ENCODE data around the gene BIN1.
A peak's percentile ranks its signal among the peaks of the same experiment; 100 is the strongest.

The BIN1 gene

DNA sequence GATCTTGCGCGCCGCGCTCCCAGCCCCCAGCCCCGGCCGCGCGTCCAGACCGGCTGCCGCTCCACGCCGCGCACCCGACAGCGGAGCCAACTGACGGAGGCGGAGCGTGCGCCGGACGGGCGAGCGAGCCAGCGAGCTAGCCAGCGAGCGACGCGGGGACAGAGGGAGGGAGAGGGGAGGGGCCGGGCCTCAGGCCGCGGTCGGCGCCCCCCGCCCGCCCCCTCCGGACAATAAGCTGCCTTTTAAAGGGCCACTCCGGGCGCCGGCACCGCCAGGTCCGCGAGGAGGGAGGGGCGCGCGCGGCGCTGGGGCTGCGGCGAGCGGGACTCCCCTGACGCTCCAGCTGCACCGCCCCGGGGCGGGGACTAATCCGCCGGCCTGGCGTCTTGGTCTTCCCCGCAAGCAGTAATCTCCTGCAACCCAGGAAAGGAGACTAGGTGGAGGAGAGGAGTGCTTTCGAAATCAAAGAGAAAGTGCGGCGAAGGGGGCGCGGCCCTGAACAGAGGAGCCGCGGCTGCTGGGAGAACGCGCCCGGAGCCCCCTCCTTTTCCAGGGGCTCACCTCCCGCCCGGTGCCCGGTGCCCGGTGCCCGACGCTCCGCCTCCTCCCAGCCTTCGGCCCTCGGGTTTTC, at the start of gene BIN1:
Gene BIN1 (minus strand): TSS at position 164 of the 631 bp plus-strand sequence. CDS start 211 bp downstream, outside the sequence.
- DNase-seq (ENCODE audit: low read depth): peak; percentile 33

DNA sequence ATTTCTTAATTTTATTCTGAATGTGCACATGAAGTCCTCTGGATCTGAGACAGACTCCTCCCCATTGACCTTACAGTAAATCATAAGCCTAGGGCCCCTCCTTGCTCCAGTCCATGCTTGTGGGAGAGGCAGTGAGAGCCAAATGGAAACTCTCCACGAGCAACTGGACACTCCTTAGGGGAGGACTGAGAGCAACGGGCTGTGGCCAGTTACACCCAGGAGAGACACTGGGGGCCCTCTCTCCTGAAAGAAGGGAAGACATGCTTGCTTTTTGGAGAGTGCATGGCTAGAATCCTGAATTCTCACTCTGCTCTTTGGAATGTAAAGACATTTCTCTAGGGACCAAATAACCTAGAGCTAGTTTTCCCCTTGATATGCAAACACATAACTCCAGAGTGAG, 49.0 kb upstream of the BIN1 start:
- no peak for DNase-seq (ENCODE audit: low read depth)

DNA sequence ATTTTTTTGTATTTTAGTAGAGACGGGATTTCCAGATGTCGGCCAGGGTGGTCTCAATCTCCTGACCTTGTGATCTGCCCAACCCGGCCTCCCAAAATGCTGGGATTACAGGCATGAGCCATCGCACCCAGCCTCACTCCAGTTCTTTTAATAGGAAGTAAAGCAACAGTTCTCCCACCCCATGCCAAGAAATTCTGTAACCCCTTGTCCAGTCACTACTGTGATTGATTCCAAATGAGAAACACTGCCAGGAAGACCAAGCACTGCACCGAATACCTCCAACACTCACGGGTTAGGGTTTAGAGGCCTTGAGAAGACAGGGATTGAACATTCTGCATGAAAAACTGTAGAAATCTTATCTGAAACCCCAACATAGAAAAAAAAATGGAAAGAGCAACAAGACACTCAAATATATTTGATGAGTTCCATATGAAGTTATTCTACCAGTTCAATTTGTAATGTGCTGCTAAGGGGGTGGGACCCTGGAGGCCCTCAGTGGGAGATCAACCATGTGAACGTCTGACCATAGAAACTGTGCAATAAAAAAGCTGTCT, 48.2 kb upstream of the BIN1 start:
- no peak for DNase-seq (ENCODE audit: low read depth)

DNA sequence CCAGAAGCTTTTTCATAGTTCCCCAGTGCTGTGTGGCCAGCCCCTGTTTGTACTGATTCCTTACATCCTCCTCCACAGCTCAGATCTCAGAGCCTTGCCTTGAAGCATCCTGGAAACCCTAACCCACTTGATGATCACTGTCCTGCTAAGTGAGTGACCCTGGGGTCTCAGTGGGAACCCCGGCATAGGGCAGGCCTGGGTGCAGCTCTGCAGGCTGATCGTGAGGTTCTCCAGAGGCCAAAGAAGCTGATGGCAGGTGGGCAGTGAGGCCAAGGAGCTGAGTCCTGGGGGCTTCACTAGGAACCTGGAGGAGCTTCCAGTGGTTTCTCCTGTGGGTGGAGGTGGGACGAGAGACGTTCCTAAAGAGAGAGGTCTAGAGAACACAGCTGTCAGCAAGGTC, 47.4 kb upstream of the BIN1 start:
- DNase-seq (ENCODE audit: low read depth): no peak

- no peak for DNase-seq (ENCODE audit: low read depth)
Observed at GRCh38 chr2:127153691-127154158, 46.8 kb upstream of the BIN1 start.

DNA sequence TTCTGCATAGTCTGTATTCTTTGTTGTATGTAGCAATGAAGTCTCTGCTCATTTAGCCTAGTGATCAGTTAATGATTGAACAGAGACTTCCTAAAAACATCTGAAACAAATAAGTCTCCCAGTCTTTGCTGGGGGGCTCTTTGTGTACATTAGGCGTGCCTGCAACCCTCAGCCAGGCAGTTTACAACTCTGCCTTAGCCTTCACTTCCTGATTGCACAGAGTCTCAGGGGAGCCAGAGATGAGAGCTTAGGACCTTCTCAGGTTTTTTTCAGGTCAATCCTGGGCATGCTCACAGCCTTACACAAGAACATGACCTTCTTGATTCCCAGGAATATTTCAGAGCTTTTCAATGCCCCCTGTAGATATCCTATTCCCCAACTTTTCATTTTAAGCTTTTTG, 44.0 kb upstream of the BIN1 start:
- no peak for DNase-seq (ENCODE audit: low read depth)

GRCh38 chr2:127149384-127149783, 42.4 kb upstream of the BIN1 start:
- no peak for DNase-seq (ENCODE audit: low read depth)

- no peak for DNase-seq (ENCODE audit: low read depth)
Observed at GRCh38 chr2:127146820-127147502, 40.0 kb upstream of the BIN1 start.

- DNase-seq (ENCODE audit: low read depth): no peak
Observed at GRCh38 chr2:127146071-127146725, 39.2 kb upstream of the BIN1 start.

DNA sequence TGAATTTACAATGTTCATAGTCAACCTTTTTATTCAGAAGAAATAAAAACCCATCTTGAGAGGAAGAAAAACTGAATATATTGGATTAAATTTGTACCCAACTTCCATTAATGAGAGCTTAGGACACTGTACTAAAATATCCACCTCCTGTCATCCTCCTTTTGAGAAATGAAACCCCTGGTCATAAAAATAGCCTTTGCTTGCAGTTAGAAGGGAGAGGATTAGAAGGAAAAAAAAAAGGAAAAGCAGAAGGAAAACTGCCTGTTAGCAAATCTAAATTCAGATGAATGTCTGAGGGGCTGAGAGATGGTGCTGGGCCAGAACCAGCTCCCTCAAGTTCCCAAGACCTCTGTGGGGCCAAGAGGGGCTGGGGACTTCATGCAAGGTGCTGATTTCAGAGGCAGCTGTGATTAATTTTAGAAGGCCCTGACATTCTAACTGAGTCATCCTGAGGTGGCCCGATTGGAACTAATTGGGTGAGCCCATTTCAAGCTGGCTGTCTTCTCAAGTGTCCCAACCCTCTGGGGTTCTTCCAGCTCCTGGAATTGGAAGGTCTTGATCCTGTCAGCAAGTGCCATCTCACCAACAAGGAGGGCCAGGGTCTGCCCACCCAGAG, 38.4 kb upstream of the BIN1 start:
- no peak for DNase-seq (ENCODE audit: low read depth)

GRCh38 chr2:127143841-127144782, 37.2 kb upstream of the BIN1 start:
- DNase-seq (ENCODE audit: low read depth): no peak

DNA sequence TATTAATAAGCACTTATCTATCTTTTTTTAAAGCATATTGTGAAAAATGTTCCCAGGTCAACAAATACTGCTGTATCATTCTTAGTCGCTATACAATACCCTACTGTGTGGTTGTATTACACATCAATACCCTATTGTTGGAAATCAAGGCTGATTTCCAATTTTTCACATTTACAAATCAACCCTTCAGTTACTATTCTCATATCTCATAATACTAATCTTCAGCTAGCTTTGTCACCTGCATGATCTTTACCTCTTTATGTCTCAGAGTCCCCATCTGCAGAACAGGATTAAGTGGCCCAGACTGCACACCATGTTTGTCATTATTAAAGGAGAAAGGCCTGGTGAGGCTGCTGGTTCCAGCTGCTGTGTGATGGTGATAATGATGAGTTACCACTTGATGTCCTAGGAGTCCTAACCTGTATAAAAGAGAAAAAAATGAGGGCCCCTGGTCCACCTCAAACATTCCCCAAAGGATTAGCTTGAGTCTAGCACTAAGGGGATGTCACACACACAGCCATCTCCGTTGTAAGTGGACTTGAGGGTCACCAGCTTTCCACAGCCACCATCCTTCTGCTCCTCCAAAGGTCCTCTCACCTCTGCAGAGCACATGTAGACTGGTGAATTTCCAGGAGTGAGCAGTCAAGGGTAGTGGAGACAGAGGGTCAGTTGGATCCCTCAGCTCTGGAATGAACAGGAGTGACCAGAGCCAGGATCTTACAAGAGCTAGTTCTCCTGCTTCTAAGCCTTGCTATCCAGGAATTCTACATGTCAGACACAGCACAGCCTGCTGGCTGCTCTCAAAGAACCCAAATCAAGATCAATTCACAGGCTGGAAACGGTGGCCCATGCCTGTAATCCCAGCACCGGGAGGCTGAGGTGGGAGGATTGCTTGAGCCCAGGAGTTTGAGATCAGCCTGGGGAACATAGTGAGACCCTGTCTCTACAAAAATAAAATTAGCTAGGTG, 36.0 kb upstream of the BIN1 start:
- DNase-seq (ENCODE audit: low read depth): no peak

DNA sequence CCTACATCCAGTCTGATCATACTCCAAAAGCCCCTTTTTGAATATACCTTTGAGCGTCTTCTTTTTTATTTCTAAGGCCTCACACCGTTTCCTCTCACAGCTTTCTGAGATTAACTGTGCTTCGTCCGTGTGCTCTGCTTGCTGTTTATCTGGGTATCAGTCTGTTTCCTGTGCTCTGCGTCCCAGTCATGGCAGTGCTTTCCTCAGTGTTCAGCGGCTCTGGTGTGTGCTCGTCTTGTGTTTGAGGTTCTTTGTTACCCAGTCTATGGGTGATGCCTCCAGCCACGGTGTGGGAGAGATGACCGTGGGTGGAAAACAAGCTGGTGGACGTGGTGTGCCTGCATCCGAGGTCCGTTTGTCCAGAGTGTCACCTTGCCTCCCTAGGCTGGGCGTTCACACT, 33.6 kb upstream of the BIN1 start:
- no peak for DNase-seq (ENCODE audit: low read depth)

DNA sequence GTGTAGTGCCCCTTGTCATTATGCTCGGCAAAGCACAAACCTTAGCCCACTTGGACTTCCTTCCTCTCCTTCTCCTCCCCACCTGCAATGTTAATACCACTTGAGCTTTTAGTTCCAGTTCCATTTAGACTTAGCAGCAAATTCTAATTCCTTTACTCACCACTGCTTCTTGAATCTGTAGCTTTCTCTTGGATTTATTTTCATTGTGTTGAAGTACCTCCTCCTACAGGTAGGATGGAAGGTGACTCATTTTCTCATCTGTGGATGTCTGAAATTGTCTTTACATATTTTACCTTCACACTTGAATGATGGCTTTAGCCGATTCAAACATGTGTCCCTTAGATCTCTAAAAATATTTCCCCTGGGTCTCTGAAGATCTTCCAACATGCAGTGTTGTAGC, 32.8 kb upstream of the BIN1 start:
- DNase-seq (ENCODE audit: low read depth): no peak

DNA sequence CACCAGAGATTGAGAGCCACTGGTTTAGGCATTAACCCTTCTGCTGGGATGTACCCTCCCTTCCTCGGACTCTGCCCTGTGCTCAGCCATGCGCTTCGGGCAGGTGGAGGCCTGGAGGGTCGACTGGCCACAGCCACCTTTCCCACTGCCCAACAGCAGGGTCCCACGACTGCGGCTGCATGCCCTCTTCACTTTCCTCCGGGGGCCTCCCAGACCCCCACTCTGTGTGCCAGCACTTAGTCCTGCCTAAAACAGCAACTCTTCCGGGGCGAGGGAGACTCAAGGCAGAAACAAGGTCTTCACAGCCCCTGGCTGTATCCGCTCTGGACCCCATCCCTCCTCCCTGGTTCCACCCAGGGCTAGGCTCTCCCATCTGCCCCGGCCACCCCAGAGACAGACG, 31.3 kb upstream of the BIN1 start:
- DNase-seq (ENCODE audit: low read depth): no peak

DNA sequence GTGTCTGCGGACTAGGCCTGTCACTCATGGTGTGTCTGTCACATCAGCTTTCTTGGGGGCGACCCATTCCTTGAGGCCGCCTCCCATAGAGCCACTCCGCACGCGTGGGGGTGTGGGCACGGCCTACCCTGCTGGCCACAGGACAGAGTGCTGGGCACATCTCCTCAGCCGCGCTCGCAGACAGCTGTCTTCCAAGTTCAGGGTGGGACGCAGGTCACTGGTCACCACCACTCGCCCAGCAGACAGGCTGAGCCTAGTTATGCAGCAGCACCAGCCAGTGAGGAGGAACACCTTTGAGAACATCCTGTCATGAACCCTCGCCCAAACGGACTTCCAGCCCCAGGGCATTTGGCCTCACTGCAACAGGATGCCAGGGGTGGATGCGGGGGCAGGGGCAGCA, 30.8 kb upstream of the BIN1 start:
- no peak for DNase-seq (ENCODE audit: low read depth)

GRCh38 chr2:127137225-127137624, 30.3 kb upstream of the BIN1 start:
- DNase-seq (ENCODE audit: low read depth): no peak

GRCh38 chr2:127134833-127135830, 28.2 kb upstream of the BIN1 start:
- no peak for DNase-seq (ENCODE audit: low read depth)

DNA sequence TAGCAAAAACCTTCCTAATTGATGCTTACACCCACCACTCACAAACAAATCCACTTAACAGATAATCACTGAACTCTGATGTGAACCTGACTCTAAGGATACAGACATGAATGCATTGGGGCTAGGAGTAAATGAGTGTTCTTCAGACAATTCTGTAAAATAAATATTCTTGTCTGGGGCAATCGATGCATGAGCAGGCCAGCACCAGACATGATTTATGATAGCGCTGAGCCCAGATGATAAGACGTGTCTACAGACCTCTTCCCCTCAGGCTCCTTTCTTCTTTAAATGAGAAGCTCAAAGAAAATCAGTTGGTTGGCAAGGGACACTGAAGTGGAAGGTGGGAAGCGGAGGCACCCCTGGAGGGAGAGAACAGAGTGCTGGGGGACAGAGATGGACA, 27.3 kb upstream of the BIN1 start:
- DNase-seq (ENCODE audit: low read depth): no peak

All from stimulated activated CD8-positive, alpha-beta memory T cell treated with anti-CD3 and anti-CD28 coated beads, Interleukin-15, amount 100 ng/mL, for 24 hours (primary cell).